T-helper 1 cell treated with Interleukin-12 subunit alpha and Interleukin-12 subunit beta and Interleukin-4 antibody, amounts not matched to agents 30 μg/mL and 1 μg/mL, for 36 hours (primary cell): ENCODE measurements around the gene SLC25A30.
"Not testable (repeated sequence)": the region's sequence is repeated elsewhere in the genome, so short reads cannot be mapped to it uniquely, and the experiment has no call there.

Experiments
- H3K27ac Mint-ChIP-seq: one replicate; pipeline ENCODE4 v1.8.0; 2021; ENCODE audit warnings: mild to moderate bottlenecking, mixed read lengths
- H3K27me3 Mint-ChIP-seq: one replicate; pipeline ENCODE4 v1.8.0; 2021; ENCODE audit warnings: low read depth, mixed read lengths
- H3K36me3 Mint-ChIP-seq: one replicate; pipeline ENCODE4 v1.8.0; 2021; ENCODE audit warnings: low read depth, mixed read lengths
- H3K4me1 Mint-ChIP-seq: one replicate; pipeline ENCODE4 v1.8.0; 2021; ENCODE audit warnings: low read depth, mixed read lengths
- H3K4me3 Mint-ChIP-seq: one replicate; pipeline ENCODE4 v1.8.0; 2021; ENCODE audit warnings: mild to moderate bottlenecking, moderate library complexity, mixed read lengths
- H3K9me3 Mint-ChIP-seq: one replicate; pipeline ENCODE4 v1.8.0; 2021; ENCODE audit warnings: mixed read lengths

Gene SLC25A30

GRCh38 chr13:45390348-45390747 lies 27.8 kb downstream of the SLC25A30 start:
- not testable (repeated sequence) for H3K4me3 Mint-ChIP-seq, H3K9me3 Mint-ChIP-seq, H3K27ac Mint-ChIP-seq, H3K27me3 Mint-ChIP-seq
- Mint-ChIP-seq H3K36me3 (peaks cover 28% of the 10 kb centered on the region), H3K4me1 (peaks cover 16% of the 10 kb centered on the region)

GRCh38 chr13:45388664-45389063 lies 29.5 kb downstream of the SLC25A30 start:
- Mint-ChIP-seq H3K9me3 (no peaks in the 10 kb centered on the region), H3K4me1 (peaks cover 6% of the 10 kb centered on the region), H3K27ac (no peak overlapping the region), H3K4me3 (no peak overlapping the region), H3K36me3 (peaks cover 31% of the 10 kb centered on the region), H3K27me3 (no peaks in the 10 kb centered on the region)

GRCh38 chr13:45386892-45387575 lies 31.1 kb downstream of the SLC25A30 start:
- peaks cover 27% of the 10 kb centered on the region for H3K36me3 Mint-ChIP-seq
- H3K27ac Mint-ChIP-seq, H3K4me1 Mint-ChIP-seq, H3K27me3 Mint-ChIP-seq, H3K9me3 Mint-ChIP-seq, H3K4me3 Mint-ChIP-seq: not testable (repeated sequence)

- Mint-ChIP-seq H3K36me3 (peaks cover 24% of the 10 kb centered on the region), H3K9me3 (no peaks in the 10 kb centered on the region), H3K27me3 (no peaks in the 10 kb centered on the region), H3K4me1 (peaks cover 6% of the 10 kb centered on the region), H3K4me3 (no peak overlapping the region), H3K27ac (no peak overlapping the region)
Measured at GRCh38 chr13:45385907-45386553, 32.1 kb downstream of the SLC25A30 start.

- peaks cover 6% of the 10 kb centered on the region for H3K4me1 Mint-ChIP-seq
- H3K27me3 Mint-ChIP-seq = no peaks in the 10 kb centered on the region
- H3K9me3 Mint-ChIP-seq = no peaks in the 10 kb centered on the region
- H3K36me3 Mint-ChIP-seq = peaks cover 20% of the 10 kb centered on the region
- H3K27ac Mint-ChIP-seq = no peak overlapping the region
- no peak overlapping the region for H3K4me3 Mint-ChIP-seq
Measured at GRCh38 chr13:45385320-45385719, 32.9 kb downstream of the SLC25A30 start.

GRCh38 chr13:45384474-45385174 lies 33.5 kb downstream of the SLC25A30 start:
- H3K4me1 Mint-ChIP-seq = peaks cover 6% of the 10 kb centered on the region
- H3K27ac Mint-ChIP-seq = no peak overlapping the region
- H3K9me3 Mint-ChIP-seq = no peaks in the 10 kb centered on the region
- no peak overlapping the region for H3K4me3 Mint-ChIP-seq
- peaks cover 18% of the 10 kb centered on the region for H3K36me3 Mint-ChIP-seq
- H3K27me3 Mint-ChIP-seq = no peaks in the 10 kb centered on the region

GRCh38 chr13:45382739-45383138 lies 35.4 kb downstream of the SLC25A30 start:
- not testable (repeated sequence) for H3K27me3 Mint-ChIP-seq, H3K9me3 Mint-ChIP-seq, H3K4me1 Mint-ChIP-seq, H3K27ac Mint-ChIP-seq, H3K4me3 Mint-ChIP-seq
- peaks cover 17% of the 10 kb centered on the region for H3K36me3 Mint-ChIP-seq

- Mint-ChIP-seq H3K9me3 (no peaks in the 10 kb centered on the region), H3K27ac (no peak overlapping the region), H3K4me1 (no peaks in the 10 kb centered on the region), H3K27me3 (no peaks in the 10 kb centered on the region), H3K4me3 (no peak overlapping the region), H3K36me3 (peaks cover 8% of the 10 kb centered on the region)
Measured at GRCh38 chr13:45381196-45381595, 37.0 kb downstream of the SLC25A30 start.

GRCh38 chr13:45380708-45381107 lies 37.5 kb downstream of the SLC25A30 start:
- H3K27me3 Mint-ChIP-seq, H3K36me3 Mint-ChIP-seq, H3K27ac Mint-ChIP-seq, H3K4me3 Mint-ChIP-seq, H3K4me1 Mint-ChIP-seq, H3K9me3 Mint-ChIP-seq: not testable (repeated sequence)

GRCh38 chr13:45379516-45379915 lies 38.7 kb downstream of the SLC25A30 start:
- H3K9me3 Mint-ChIP-seq = not testable (repeated sequence)

GRCh38 chr13:45378786-45379185 lies 39.4 kb downstream of the SLC25A30 start:
- H3K4me3 Mint-ChIP-seq, H3K9me3 Mint-ChIP-seq, H3K4me1 Mint-ChIP-seq, H3K27me3 Mint-ChIP-seq, H3K27ac Mint-ChIP-seq, H3K36me3 Mint-ChIP-seq: not testable (repeated sequence)

More at GRCh38 chr13:45379516-45379915, 38.7 kb downstream of the SLC25A30 start:
- H3K4me1 Mint-ChIP-seq, H3K4me3 Mint-ChIP-seq, H3K27ac Mint-ChIP-seq, H3K36me3 Mint-ChIP-seq, H3K27me3 Mint-ChIP-seq: not testable (repeated sequence)

- H3K27me3 Mint-ChIP-seq, H3K9me3 Mint-ChIP-seq, H3K36me3 Mint-ChIP-seq, H3K4me1 Mint-ChIP-seq, H3K4me3 Mint-ChIP-seq, H3K27ac Mint-ChIP-seq: not testable (repeated sequence)
Measured at GRCh38 chr13:45377314-45377713, 40.9 kb downstream of the SLC25A30 start.

GRCh38 chr13:45376651-45377050 lies 41.5 kb downstream of the SLC25A30 start:
- H3K4me1 Mint-ChIP-seq, H3K27ac Mint-ChIP-seq, H3K4me3 Mint-ChIP-seq, H3K9me3 Mint-ChIP-seq, H3K36me3 Mint-ChIP-seq, H3K27me3 Mint-ChIP-seq: not testable (repeated sequence)

GRCh38 chr13:45374917-45375316 lies 43.3 kb downstream of the SLC25A30 start:
- Mint-ChIP-seq H3K4me1 (peaks cover 6% of the 10 kb centered on the region), H3K36me3 (peaks cover 3% of the 10 kb centered on the region), H3K27ac (no peak overlapping the region), H3K9me3 (no peaks in the 10 kb centered on the region), H3K4me3 (no peak overlapping the region), H3K27me3 (no peaks in the 10 kb centered on the region)

- H3K4me3 Mint-ChIP-seq = no peak overlapping the region
- H3K36me3 Mint-ChIP-seq = peaks cover 15% of the 10 kb centered on the region
- H3K4me1 Mint-ChIP-seq = peaks cover 21% of the 10 kb centered on the region
- H3K27ac Mint-ChIP-seq = no peak overlapping the region
- no peaks in the 10 kb centered on the region for H3K9me3 Mint-ChIP-seq
- no peaks in the 10 kb centered on the region for H3K27me3 Mint-ChIP-seq
Measured at GRCh38 chr13:45373162-45373547, 45.0 kb downstream of the SLC25A30 start.
